CD4-positive, alpha-beta T cell treated with Interleukin-1 beta for 1 hour (primary cell): Measurements from ENCODE around the gene DCUN1D4.
"Not testable (repeated sequence)": the region's sequence is repeated elsewhere in the genome, so short reads cannot be mapped to it uniquely, and the experiment has no call there.

Experiments
- DNase-seq, 2 donors: peaks; one replicate each; pipeline ENCODE4 v3.0.0-alpha.2; 2020 to 2022

DCUN1D4 gene

DNA sequence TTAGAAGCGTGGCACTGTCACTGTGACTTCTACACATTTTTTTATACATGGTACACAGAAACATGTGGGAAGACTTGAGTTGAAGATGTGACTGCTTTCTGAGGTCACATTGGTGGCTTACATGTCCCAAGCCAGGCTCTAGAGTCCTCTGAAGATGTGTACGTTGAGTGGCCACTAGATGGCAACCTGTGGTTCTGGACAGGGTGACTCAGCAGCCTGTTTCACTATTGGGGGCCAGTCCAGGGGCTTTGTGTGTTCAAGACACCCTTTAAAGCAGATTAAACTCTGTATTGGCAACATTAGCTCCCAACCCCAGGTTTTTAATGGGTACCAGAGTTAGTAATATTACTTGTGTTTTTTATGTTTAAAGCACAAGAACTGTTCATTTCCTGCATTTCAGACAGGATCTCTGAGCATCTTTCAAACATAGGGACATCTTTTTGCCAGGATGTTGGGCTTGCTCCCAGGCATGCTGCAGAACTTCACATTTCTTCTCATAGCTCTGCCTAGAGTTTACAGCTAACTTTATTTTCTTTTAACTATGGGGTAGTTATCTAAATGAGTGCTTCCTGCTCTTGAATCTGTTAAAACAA, 53.0 kb downstream of the DCUN1D4 start:
- DNase-seq: peak; percentile 40 to 51

DNA sequence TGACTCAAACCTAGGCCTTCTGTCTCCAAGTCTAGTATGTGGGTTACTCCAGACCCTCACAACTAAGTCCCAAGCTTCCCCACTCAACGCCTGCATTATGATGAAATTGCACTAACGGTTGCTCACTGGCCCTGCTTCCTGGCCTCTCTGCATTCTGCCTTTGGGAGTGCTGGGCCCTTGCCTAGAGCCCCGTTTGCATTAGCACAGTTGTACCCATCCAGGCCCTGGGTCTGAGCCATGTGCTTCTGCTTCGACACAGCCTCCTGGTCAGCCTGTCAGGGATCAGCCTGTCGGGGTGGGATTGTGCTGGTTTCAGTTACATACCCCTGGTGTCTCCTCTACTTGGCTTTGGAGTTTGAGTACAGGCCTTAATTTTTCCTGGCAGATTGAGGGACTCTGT, 58.4 kb downstream of the DCUN1D4 start:
- DNase-seq: no peak

DNA sequence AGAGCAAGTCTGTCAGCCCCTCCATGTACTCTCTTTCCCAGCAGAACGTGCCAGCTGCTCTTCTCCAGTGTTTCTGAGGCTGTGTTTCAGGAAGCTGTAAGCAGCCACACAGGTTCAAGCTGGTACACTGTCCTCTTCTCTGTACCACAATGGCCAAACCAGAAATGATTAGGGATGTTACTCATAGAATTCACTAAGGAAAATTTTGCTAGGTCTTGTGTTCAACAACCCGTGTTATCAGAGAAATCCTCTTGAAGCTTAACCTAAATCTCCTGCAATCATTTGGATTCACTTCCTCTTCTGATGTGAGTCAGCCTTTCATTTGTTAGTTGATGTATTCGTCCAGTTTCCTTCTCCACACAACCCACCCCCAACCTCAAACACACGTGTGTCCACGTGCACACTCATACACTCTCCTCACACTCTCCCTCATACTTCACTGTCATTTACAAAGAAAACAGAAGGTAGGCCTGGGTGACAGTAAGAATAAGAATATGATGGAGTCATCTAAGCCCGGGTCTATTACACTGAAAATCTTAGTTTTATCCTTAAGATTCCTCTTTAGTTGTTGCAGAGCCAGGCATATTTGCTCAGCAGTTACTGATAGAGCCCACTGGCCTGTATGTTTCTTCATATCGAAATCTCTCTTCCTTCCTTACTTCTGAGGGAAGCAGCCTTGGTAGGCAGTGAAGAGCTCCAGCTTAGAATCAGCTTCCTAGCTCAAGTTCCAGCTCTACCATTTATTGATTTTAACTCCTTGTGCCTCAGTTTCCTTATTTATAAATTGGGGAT, 63.4 kb downstream of the DCUN1D4 start:
- peak in 1 of 2 donors; percentile 32 for DNase-seq

DNA sequence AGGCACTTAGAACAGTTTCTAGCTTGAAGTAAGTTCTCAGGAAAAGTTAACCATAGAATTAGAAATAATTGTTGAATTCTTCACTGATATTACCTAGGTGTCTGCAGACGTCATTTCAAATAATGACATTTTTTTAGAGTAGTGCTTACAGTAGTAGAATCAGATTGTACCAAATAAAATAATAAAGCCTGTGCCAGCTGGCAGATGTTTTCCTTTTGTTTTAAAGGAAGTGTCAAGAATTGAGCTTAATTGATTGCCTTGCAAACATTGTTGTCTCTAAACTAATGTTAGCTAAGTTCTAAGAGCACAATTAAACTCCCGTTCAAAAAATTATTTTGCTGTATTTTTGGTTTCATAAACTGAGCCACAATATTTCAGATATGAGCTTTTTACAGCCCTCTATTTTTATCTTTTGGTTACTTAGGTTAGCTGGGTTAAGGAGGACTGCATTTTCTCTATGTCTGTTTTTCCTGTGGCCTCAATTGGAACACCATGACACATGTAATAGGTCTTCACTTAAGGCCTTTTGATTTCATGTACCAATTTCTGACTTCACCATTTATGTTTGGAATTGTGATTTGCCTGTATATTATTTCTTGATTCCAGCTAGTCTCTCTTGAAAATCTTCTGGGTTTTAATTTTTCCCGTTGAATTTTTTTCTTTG, 64.2 kb downstream of the DCUN1D4 start:
- no peak for DNase-seq

DNA sequence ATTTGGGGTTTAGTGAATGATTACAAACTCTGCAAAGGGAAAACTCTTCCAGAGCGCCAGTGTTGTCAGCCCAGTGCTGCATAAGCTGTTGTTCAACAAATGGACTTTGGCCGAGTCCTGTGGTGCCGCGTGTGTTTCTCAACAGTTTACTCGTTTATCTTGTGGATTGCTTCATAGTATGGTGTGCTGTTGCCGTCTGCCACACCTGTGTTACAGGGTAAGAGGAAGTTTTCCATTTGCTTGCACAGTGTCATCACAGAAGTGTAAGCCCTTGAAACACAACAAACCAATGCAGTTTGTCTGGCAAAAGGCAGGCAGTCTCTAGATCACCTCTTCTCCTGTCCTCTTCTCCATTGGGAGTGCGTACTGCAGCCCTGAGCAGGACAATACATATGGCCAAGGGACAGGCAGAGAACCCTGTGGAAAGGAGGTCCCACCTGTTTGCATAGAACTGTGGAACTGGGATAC, 66.3 kb downstream of the DCUN1D4 start:
- no peak for DNase-seq

DNA sequence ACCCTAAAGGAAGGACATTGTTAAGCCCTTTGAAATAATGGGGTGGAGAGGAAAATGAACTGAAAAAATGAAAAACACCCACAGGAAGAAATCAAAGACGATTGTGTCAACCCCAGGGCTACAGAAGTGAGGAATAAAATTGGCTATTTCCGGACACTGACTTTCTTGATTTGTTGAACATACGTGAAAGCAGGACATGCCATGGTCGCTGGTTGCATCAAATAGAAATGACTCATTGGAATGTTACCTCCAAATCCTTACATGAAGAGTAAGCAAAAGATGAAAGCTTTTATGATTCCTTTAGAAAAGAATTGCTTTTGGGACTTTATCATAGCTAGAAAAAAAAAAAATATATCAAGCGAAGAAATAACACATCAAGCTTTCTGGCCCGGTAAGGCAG, 75.3 kb downstream of the DCUN1D4 start:
- no peak for DNase-seq

DNA sequence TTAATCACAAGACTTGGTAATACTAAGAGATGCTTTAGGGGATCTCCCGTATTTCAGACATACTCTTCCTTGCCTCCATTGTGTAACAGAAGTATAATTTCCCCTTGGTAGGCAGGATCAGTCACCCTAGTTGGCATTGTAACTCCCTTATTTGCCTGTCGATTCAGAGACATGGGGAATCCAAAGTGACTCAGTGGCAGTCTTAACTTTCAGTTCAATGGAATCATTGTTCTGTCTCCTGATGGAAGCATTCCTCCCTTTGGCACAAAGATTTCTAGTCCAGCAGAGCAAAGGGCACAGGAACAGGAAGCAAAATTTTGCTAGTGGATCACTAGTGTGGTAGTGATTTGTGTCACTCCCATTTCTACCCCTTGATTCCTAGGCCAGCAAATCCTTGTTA, 80.4 kb downstream of the DCUN1D4 start:
- DNase-seq: no peak

DNA sequence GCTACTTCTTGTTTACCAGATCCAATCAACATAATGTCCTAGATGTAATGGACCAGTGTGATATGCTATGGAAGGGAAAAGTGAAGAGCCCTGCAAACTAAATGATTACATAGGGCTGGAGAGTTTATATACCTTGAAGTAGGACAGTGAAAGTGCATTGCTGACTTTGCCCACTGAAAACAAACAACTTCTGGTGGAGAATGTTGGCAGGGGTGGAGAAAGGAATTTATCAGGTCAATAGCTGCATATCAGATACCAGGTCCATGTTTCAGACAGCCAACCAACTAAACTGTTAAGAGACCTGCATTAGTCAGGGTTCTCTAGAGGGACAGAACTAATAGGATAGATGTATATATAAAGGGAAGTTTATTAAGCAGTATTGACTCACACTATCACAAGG, 82.4 kb downstream of the DCUN1D4 start:
- no peak for DNase-seq

DNA sequence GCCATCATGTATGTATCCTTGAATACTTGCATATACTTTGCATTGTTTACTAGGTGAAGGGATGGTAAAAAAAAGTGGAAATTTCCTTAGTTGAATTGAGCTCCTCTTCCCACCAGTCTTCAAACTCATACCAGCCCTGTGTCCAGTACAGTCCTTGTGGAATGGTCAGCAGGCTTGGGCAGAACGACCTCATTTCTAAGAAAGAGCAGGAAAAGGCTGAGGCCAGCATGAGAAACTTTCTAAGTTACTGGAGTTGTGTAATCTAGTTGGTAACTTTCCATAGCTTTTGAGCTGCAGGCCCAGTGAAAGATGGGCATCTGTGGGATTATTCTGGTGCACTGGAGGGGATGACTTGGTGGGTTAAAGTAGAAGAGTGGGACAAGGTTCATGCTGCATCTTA, 87.6 kb downstream of the DCUN1D4 start:
- no peak for DNase-seq

DNA sequence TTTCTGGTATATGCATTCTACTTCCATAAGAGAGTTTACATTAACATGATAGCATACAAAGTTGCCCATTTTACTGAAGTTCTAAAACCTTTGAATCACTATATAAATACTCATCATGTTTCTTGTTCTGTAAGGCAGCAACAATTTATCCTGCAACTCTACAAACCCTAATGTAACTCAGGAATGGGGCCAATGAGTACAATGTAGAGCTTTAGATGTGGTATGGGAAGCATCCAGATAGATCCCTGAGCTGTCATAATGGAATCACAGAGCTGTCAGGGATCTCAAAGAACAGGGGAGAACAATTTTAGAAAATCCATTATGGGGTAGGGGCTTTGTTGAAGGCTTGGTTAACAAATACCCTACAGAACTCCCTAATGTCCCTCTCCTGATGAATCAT, 88.5 kb downstream of the DCUN1D4 start:
- no peak for DNase-seq

DNA sequence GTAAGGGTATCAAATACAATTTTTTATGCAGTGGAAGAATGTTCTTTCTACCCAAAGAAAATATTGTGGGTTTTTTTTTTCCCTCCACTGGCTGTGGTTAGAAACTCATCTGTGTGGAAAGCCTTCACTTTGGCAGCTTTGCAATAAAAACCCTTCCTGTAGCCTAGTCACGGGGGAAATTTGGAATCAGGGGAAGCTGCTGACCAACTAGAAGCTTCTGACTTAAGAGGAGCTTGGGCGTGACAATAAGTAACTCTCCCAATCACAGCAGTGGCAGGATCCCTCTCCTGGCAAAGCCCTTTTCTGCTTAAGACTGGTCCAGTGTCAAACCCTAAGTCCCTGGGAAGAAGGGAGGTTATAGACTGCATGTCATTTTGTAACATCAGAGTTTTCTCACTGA, 89.3 kb downstream of the DCUN1D4 start:
- no peak for DNase-seq

DNA sequence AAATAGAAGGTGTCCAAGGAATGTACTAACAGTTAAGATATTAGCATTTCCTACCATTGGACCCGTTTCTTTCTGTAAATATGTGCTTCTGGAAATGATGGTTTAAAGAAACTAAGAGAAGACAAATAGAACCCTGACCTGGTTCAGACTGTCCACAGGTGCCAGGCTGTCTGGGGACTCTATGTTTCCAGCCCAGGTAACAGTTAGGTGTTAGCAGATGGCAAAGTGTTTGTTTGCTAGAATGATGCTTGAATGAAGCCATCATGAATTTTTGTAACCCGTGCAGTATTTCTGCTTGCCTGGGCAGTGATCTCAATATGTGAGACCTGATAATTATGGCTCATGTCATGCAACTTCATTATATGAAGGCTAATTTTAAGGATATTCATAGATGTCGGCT, 89.7 kb downstream of the DCUN1D4 start:
- DNase-seq: no peak

DNA sequence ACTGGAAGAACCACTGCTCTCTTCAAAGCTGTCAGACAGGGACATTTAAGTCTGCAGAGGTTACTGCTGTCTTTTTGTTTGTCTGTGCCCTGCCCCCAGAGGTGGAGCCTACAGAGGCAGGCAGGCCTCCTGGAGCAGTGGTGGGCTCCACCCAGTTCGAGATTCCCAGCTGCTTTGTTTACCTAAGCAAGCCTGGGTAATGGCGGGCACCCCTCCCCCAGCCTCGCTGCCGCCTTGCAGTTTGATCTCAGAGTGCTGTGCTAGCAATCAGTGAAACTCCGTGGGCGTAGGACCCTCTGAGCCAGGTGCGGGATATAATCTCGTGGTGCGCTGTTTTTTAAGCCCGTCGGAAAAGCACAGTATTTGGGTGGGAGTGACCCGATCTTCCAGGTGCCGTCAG, 97.5 kb downstream of the DCUN1D4 start:
- not testable (repeated sequence) for DNase-seq

DNA sequence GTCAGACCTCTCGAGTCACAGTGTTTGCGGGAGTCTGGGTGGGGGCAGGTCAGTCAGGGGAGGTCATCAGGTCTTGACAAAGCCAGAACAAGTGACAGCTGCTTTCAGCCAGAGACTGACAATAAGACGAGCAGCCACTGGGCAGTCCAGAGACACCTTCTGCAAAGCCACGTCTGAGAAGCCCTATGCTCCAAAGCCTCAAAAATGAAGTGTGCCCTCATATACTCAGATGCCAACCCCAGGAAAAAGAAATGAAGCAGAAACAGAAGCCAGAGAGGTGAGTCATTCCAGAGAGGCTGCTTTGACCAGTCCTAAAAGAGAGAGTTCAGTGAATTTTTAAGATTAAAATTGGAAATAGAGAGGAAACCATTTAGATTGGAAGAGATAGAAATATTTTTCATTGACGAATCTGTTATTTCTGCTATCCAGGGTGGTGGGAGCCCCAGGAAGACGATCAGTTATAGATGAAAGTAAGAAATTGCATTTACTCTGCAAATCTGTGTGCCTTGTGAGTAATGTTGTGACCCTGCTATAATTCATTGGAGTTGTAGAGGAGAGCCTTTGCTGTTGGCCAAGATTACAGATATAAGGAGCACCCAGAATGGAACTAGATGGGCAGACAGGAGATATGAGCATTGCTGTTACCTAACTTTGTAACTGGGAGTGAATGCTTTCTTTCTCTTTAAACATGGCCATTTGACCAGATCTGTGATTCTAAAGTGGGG, 99.3 kb downstream of the DCUN1D4 start:
- no peak for DNase-seq

DNA sequence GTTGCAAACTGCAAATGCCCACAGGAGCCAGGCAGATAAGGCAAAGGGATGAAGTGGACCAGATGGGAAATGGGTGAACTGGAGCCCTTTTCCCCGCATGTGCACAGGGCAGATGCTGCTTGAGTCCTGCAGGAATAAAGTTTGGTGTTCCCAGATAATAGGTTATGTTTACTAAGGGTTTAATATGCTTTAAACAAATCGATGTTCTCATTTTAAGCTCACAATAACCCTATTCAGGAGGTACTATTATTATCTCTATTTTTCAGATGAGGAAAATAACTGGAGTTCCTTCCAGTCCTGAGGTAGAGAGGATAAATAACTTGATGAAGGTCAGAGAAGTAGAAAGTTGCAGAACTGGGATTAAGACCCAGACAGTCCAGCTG, 99.9 kb downstream of the DCUN1D4 start:
- no peak for DNase-seq

DNA sequence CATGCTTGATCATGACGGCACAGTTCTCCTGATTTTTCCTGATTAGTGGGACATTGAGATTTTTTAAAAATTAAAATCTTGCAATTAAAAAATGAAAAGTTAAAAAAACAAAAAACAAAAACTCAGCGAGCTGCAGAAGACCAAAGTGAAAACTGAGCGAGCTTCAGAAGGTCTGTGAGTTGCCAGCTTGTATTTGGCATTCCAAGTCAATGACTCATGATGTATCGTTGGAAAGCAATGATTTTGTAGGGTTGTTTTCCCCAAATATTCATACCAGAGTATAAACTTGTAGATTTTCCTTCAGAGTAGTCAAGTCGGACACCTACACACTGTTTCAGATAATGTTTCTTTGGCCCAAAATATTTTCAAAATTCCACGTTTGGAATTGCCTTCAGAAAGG, 100.3 kb downstream of the DCUN1D4 start:
- DNase-seq: no peak

DNA sequence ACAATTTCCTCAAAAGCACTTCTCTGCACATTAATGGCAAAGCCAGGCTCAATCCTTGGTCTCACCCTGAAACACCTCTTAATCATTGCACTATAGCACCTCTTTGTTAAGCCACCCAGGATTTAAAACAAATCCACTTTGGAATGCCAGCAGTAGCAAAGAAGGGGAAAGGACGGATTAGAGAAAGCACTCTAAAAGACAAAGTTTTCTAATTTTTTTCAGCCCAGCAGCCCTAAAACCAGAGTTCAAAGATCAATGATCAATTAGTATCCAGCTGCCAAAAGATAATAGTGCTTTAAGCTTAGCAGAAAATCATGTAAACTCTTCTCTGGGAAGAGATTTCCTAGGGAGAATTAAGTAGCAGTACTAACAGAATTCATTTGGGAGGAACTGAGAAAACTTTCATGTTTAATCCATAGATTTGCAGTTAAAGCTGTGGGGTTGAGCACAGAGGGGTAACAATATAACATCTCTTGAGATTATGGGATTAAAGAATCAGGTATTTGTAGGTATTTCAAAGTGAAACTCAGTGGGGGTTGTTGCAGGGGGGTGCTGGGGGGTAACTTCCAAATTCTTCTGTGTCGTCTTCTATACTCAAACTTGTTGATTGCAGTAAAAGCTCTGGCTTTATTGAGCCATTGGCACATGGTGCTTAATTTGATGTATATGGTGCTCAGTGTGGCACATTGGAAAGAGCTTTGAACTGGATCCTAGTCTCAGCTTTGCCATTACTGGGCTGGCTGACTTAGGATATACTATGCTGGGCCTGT, 115.4 kb downstream of the DCUN1D4 start:
- DNase-seq: no peak

DNA sequence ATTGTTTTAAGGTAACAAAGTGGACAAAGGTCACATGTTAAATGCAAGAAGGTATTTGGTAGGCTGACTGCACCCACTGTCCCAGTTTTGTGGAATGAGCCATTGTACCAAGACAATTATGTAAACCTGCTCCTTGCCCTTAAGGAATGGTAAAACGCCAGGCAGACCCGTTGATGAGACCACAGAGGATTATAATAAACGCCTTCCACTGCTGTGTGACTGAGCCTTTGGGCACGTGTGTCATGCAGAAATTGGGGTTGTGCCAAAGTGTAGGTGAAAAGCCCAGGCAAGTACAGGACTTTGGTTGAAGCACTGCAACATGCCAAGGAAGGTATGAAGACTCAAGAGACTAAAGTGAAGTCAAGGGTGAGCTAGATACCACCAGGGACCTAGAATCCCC, 117.5 kb downstream of the DCUN1D4 start:
- DNase-seq: no peak

DNA sequence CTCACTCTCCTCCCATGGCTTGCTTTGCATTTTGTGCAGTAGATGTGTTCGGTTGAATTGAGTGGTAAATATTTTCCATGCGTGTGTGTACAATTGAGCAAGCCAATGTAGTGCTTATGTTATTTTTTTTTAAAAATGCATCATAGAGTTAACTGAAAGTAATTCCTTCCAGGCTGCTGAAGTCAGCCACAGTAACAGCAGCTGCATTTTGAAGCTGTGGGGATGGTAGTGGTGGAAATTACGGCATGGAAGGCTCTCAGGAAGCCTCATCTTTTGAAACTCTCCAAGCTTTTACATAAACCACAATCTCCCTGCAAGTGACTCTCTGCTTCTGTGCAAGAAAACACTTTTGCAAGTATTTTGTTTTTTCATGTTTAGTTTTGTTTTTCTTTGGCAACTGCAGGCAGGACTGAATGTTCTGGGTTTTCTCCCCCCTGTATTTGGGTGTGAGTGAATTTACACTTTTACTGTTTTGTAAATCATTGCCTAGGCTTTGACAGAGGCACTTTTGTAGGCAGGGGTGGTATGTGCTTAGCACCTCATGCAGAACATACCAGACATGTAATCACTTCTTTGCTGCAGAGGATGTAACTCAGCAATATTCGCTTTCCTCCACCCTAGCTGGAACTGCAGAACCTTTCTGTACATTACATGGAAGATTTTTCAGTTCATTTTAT, 121.0 kb downstream of the DCUN1D4 start:
- no peak for DNase-seq

DNA sequence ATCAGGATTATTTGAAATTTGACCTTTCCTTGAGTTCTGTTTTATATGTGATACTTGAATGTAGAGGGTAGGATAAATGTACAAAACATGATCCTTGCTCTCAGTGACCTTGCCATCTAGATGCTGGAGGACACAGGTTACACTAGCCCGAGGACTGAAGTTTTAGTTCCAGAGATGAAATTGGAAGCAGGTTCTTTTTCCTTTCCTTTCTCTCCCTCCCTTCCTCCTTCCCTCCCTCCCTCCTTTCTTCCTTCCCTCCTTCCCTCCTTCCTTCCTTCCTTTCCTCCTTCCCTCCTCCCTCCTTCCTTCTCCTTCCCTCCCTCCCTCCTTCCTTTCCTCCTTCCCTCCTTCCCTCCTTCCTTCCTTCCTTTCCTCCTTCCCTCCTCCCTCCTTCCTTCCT, 122.9 kb downstream of the DCUN1D4 start:
- no peak for DNase-seq
